ENCODE data around the gene ALOX5.

ALOX5 gene

DNA sequence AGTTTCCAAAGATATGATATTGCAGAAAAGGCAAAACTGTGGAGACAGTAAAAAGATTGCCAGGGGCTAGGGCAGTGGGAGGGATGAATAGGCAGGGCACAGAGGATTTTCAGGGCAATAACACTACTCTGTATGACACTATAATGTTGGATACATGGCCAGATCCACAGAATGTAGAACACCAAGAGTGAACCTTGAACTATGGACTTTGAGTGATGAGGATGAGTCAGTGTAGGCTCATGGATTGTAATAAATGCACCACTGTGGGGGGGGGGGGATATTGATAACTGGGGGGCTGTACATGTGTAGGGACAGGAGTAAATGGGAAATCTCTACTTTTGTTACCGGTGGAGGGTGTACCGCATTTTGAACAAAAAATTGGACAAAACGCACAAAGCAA, 77.4 kb downstream of the ALOX5 start:
- no peak for TF ChIP-seq CTCF (IDR thresholded peaks at IDR 0.05)

- no peak for TF ChIP-seq CTCF (IDR thresholded peaks at IDR 0.05)
Measured at GRCh38 chr10:45452268-45452667, 78.3 kb downstream of the ALOX5 start.

- no peak for TF ChIP-seq CTCF (IDR thresholded peaks at IDR 0.05)
Measured at GRCh38 chr10:45452743-45453452, 78.9 kb downstream of the ALOX5 start.

DNA sequence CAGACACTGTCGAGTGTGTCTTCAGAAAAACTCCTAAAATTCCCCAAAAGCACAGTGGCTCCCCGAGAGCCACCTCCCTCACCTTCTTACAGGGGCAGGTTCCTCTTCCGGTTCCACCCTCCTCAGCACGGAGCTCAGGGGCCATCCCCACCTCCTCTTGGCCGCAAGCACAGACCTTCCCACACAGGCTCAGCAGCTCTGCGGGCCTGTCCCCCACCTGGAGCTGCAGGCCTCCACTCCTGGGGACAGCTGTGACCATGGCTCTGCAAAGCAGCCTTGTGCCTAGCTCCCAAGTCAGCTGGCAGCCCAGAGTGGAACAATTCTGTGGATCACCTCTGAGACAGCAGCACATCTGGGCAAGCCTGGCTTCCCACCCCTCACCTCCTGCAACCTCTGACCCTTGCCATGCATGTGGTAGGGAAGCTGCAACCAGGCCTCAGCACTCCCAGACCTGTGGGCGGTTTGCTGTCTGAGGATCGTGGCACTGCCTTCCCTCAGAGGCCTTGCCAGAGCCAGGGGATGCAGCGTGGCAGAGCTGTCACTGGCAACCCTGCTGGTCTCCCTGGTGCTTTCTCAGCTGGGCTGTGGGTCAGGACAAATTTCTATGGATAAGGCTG, 79.7 kb downstream of the ALOX5 start:
- no peak for TF ChIP-seq CTCF (IDR thresholded peaks at IDR 0.05)

- no peak for TF ChIP-seq CTCF (IDR thresholded peaks at IDR 0.05)
Measured at GRCh38 chr10:45454262-45454661, 80.2 kb downstream of the ALOX5 start.

GRCh38 chr10:45454859-45455258, 80.8 kb downstream of the ALOX5 start:
- no peak for TF ChIP-seq CTCF (IDR thresholded peaks at IDR 0.05)

DNA sequence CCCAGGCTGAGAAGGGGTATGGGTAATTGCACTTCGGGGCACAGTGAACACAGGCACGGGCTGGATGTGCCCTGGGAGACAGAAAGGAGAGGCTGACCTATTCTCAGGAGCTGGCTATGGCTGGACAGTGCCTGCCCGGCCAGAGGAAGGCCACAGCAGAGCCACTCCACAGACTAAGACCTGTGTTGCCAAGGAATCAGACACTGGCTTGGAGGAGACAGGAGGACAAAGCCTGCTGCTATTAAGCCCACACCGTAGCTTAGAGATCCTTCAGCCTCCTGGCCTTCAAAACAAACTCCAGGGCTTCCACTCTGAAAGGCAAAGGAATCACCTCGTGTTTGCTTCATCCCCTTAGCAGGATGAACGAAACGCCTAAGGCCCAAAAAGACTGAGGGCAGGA, 82.2 kb downstream of the ALOX5 start:
- TF ChIP-seq CTCF (IDR thresholded peaks at IDR 0.05) = no peak

Measured in LNCAP (cell line).